H1 (cell line): ENCODE data around the gene ORAI3.

ENCODE experiments used
- CBX8 ChIP-seq: fragments of 300-800, 300-1000 bp; sonication (generic); IDR thresholded peaks from 2 replicates; pipeline ENCODE4 v1.7.1; 2016; ENCODE audit warnings: low read depth, low read length, borderline replicate concordance
- EZH2 ChIP-seq: fragments of 200-600 bp; sonication (generic); IDR thresholded peaks from 2 replicates; pipeline ENCODE4 v1.7.1; 2012; ENCODE audit warnings: low read depth, mild to moderate bottlenecking, moderate library complexity, low read length, inconsistent platforms; ENCODE audit not compliant: severe bottlenecking
- GABPA ChIP-seq: IDR thresholded peaks from 2 replicates; pipeline ENCODE4 v1.6.1; 2011; ENCODE audit warnings: mild to moderate bottlenecking, low read length, moderate library complexity, borderline replicate concordance; ENCODE audit not compliant: insufficient read depth
- GTF2F1 ChIP-seq: IDR thresholded peaks from 2 replicates; pipeline ENCODE4 v1.6.1; 2012; ENCODE audit warnings: low read depth, low read length, improper control_type of control experiment, borderline replicate concordance
- JUND ChIP-seq: IDR thresholded peaks from 2 replicates; pipeline ENCODE4 v1.6.1; 2011; ENCODE audit warnings: mild to moderate bottlenecking, improper control_type of control experiment, low read length
- KDM1A ChIP-seq: fragments of 200-600, 300-600 bp; sonication (generic); IDR thresholded peaks from 2 replicates; pipeline ENCODE4 v1.7.1; 2016; ENCODE audit warnings: mild to moderate bottlenecking, low read length, borderline replicate concordance
- POLR2A ChIP-seq, 2 experiments: IDR thresholded peaks; 1 replicate in 1 of 2; 2 replicates in 1 of 2; pipeline ENCODE4 v1.6.1; 2011; ENCODE audit warnings: low read depth in 2 of 2, low read length in 2 of 2, mild to moderate bottlenecking in 2 of 2; ENCODE audit errors: control extremely low read depth in 1 of 2
- RAD21 ChIP-seq, 2 experiments: IDR thresholded peaks in 1 of 2; conservative IDR thresholded peaks in 1 of 2; 2 replicates each; pipeline ENCODE4 v1.6.1; 2011; ENCODE audit warnings: low read depth in 2 of 2, low read length in 2 of 2, improper control_type of control experiment in 1 of 2, inconsistent platforms in 1 of 2, mild to moderate bottlenecking in 1 of 2, moderate library complexity in 1 of 2
- SIN3A ChIP-seq, 2 experiments: IDR thresholded peaks in 1 of 2; conservative IDR thresholded peaks in 1 of 2; 2 replicates each; pipeline ENCODE4 v1.6.1; 2011 to 2012; ENCODE audit warnings: low read length in 2 of 2, improper control_type of control experiment in 1 of 2, low read depth in 1 of 2, mild to moderate bottlenecking in 1 of 2
- SIRT6 ChIP-seq: IDR thresholded peaks from one replicate; pipeline ENCODE4 v1.7.1; 2012; ENCODE audit warnings: low read length, inconsistent platforms
- TAF1 ChIP-seq: IDR thresholded peaks from 2 replicates; pipeline ENCODE4 v1.6.1; 2011; ENCODE audit warnings: mild to moderate bottlenecking, low read depth, low read length
- YY1 ChIP-seq: IDR thresholded peaks from 2 replicates; pipeline ENCODE4 v1.6.1; 2011; ENCODE audit warnings: low read depth, mild to moderate bottlenecking, low read length
- TF ChIP-seq, protein P1 (sequence below), 3 experiments: IDR thresholded peaks; 1 replicate in 2 of 3; 2 replicates in 1 of 3; pipeline versions ENCODE4 v1.5.1 to v1.6.1; 2011; ENCODE audit warnings: low read length in 3 of 3, mild to moderate bottlenecking in 3 of 3, inconsistent platforms in 2 of 3, low read depth in 1 of 3, moderate library complexity in 1 of 3; ENCODE audit not compliant: insufficient read depth in 1 of 3; ENCODE audit errors: control extremely low read depth in 1 of 3

DNA sequence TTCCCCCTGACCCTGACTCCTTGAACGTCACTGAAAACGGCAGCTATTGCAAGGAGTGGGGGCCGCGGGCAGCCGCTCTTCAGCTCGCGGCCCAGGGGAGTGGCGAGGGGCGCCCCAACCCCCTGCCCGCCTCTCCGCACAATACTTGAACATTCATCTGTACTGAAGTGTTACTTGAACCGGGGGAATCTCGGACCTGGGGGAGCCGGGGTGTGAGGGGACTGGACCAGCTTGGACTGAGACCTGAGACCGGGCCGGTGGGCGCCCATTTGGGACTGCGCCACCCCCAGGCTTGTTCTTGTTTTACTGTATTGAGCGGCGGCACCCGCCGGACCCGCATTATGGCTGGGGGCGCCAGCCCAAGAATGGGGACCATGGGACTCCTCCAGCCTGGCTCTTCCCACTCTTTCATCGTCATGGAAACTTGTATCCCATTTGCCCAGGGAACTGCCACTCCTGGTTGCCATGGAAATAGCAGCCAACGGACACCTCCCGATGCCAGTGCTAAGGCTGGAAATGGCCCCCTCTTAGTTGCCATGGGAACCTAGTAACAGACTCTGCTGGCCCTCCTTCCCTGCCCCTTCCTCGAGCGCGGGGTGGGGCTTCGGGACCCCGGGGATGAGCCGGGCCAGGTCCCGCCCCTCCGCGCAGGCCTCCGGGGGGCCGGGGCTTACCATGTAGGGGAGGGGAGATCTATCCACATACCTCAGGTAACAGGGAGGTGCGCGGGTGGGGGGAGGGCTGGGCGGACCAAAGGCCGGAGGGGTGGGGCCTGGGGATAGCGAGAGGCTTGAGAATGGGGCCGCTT lies 805 bp upstream of the ORAI3 start:
- no peak for TF ChIP-seq CBX8
- peak; percentile 73 to 78; a peak in 3 of 4 replicates for TF ChIP-seq SIN3A (conservative IDR thresholded peaks at IDR 0.05 in 1 of 2, IDR thresholded peaks at IDR 0.05 in 1 of 2; ENCODE audit: low read depth in 1 of 2, low read length in 2 of 2)
- no peak for TF ChIP-seq EZH2
- TF ChIP-seq, protein P1, sequence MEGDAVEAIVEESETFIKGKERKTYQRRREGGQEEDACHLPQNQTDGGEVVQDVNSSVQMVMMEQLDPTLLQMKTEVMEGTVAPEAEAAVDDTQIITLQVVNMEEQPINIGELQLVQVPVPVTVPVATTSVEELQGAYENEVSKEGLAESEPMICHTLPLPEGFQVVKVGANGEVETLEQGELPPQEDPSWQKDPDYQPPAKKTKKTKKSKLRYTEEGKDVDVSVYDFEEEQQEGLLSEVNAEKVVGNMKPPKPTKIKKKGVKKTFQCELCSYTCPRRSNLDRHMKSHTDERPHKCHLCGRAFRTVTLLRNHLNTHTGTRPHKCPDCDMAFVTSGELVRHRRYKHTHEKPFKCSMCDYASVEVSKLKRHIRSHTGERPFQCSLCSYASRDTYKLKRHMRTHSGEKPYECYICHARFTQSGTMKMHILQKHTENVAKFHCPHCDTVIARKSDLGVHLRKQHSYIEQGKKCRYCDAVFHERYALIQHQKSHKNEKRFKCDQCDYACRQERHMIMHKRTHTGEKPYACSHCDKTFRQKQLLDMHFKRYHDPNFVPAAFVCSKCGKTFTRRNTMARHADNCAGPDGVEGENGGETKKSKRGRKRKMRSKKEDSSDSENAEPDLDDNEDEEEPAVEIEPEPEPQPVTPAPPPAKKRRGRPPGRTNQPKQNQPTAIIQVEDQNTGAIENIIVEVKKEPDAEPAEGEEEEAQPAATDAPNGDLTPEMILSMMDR (IDR thresholded peaks at IDR 0.05; ENCODE audit: control extremely low read depth in 1 of 3, insufficient read depth in 1 of 3, low read depth in 1 of 3, low read length in 3 of 3) = peak; percentile 5 to 28 (median 14); a peak in 3 of 4 replicates
- no peak for TF ChIP-seq RAD21 (IDR thresholded peaks at IDR 0.05 in 1 of 2, conservative IDR thresholded peaks at IDR 0.05 in 1 of 2; ENCODE audit: low read depth in 2 of 2, low read length in 2 of 2)
- TF ChIP-seq GABPA = no peak
- no peak for TF ChIP-seq JUND
- no peak for TF ChIP-seq SIRT6
- TF ChIP-seq POLR2A (IDR thresholded peaks at IDR 0.05; ENCODE audit: control extremely low read depth in 1 of 2, low read depth in 2 of 2, low read length in 2 of 2) = peak; percentile 77 to 80; a peak in 2 of 3 replicates
- peak; percentile 73 for TF ChIP-seq TAF1
- no peak for TF ChIP-seq GTF2F1
- TF ChIP-seq KDM1A = no peak
- TF ChIP-seq YY1 = peak; percentile 71
